ENCODE data around the gene SPACA7.

DNA sequence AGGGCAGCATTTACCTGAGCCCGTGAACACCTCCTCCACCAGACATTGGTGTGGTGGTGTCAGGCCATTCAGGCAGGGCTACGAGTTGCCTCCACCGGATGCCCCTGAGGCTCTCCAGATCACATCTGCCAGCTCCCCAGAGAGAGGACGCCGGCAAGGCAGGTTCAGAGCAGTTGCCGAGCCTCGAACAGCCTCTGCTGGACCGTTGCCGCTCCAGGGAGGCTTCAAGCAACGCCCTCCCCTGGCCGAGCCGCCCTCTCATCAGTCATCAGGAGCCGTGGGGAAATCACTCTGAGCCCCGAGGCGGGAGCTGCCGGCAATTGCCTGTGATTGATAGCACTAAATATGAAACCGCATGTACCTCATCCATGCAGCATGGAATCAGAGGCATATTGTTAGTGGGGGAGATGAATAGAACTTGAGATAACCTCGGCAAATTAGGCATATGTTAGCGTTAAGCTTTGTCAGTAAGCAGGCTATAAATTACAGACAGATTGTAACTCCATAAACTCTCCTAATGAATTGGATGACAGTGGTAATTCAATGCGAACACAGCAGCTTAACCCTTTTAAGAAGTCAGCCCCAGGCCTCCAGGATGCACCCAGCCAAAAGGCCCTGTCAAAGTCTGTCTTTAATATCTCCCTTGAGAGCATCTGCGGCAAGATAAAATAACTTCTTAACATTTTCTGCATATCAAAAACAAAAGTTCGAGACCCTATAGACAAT, 29.8 kb upstream of the SPACA7 start:
- TF ChIP-seq, protein P1, sequence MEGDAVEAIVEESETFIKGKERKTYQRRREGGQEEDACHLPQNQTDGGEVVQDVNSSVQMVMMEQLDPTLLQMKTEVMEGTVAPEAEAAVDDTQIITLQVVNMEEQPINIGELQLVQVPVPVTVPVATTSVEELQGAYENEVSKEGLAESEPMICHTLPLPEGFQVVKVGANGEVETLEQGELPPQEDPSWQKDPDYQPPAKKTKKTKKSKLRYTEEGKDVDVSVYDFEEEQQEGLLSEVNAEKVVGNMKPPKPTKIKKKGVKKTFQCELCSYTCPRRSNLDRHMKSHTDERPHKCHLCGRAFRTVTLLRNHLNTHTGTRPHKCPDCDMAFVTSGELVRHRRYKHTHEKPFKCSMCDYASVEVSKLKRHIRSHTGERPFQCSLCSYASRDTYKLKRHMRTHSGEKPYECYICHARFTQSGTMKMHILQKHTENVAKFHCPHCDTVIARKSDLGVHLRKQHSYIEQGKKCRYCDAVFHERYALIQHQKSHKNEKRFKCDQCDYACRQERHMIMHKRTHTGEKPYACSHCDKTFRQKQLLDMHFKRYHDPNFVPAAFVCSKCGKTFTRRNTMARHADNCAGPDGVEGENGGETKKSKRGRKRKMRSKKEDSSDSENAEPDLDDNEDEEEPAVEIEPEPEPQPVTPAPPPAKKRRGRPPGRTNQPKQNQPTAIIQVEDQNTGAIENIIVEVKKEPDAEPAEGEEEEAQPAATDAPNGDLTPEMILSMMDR (IDR thresholded peaks at IDR 0.05), result no peak
- no peak for TF ChIP-seq POLR2A (IDR thresholded peaks at IDR 0.05)

All from adrenal gland (tissue), 5 donors.